ENCODE results near the gene HAGH.

GRCh38 chr16:1828645-1829410 lies 2.2 kb upstream of the HAGH start:
- TF ChIP-seq, protein P1, sequence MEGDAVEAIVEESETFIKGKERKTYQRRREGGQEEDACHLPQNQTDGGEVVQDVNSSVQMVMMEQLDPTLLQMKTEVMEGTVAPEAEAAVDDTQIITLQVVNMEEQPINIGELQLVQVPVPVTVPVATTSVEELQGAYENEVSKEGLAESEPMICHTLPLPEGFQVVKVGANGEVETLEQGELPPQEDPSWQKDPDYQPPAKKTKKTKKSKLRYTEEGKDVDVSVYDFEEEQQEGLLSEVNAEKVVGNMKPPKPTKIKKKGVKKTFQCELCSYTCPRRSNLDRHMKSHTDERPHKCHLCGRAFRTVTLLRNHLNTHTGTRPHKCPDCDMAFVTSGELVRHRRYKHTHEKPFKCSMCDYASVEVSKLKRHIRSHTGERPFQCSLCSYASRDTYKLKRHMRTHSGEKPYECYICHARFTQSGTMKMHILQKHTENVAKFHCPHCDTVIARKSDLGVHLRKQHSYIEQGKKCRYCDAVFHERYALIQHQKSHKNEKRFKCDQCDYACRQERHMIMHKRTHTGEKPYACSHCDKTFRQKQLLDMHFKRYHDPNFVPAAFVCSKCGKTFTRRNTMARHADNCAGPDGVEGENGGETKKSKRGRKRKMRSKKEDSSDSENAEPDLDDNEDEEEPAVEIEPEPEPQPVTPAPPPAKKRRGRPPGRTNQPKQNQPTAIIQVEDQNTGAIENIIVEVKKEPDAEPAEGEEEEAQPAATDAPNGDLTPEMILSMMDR (conservative IDR thresholded peaks at IDR 0.05 in 1 of 2, IDR thresholded peaks at IDR 0.05 in 1 of 2; ENCODE audit: extremely low read depth in 1 of 2, insufficient read depth in 1 of 2, low read depth in 1 of 2, low read length in 2 of 2), result no peak
- TF ChIP-seq EZH2 (IDR thresholded peaks at IDR 0.05; ENCODE audit: borderline replicate concordance, low read length), result no peak
